Suppressor macrophage treated with lipopolysaccharide for 4 hours (primary cell): Measurements from ENCODE around the gene TRMT2B.
"Not testable (repeated sequence)": the region's sequence is repeated elsewhere in the genome, so short reads cannot be mapped to it uniquely, and the experiment has no call there.

Experiments used
- DNase-seq: peaks from one replicate; pipeline ENCODE4 v3.0.0-alpha.2; 2020

TRMT2B gene, protein sequence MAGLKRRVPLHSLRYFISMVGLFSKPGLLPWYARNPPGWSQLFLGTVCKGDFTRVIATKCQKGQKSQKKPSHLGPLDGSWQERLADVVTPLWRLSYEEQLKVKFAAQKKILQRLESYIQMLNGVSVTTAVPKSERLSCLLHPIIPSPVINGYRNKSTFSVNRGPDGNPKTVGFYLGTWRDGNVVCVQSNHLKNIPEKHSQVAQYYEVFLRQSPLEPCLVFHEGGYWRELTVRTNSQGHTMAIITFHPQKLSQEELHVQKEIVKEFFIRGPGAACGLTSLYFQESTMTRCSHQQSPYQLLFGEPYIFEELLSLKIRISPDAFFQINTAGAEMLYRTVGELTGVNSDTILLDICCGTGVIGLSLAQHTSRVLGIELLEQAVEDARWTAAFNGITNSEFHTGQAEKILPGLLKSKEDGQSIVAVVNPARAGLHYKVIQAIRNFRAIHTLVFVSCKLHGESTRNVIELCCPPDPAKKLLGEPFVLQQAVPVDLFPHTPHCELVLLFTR

DNA sequence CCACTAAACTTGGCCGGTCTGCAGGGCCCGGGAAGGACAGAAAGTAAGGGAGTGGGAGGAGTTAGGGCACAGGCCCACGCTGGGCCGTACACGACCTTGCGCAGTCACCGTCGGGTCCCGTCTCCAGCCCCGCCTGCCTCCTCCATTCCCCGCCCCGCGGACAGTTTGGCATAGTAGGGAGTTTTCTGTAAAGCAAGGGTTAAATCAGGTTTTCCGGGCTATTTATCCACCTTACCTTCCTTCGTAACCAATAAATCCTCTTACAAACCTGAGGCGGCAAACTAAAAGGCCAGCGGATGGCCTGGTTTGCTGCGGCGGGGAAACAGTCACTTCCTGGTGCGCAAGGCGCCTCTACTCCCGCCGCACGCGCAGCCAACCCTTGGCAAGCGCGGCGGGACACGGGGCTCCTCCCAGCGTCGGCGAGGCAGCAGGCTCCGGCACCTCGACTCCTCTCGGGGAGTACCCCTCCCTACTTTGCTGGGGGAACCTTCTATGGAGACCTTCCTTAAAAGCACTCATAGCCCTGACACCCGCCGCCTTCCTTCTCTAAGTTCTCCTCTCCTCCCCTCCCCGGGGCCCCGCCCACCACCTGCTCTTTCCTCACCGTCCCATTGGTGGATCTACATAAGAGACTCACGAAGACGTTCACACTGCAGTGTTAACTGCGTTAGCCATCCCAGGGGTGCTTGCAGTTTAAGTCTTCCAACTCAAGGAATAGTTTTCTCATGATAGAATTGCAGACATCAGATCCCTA is at the start of gene TRMT2B:
TSS of gene TRMT2B (minus strand) at position 563 of the 754 bp plus-strand sequence. CDS start 9,822 bp downstream, outside the sequence.
- peak; percentile 72 for DNase-seq

DNA sequence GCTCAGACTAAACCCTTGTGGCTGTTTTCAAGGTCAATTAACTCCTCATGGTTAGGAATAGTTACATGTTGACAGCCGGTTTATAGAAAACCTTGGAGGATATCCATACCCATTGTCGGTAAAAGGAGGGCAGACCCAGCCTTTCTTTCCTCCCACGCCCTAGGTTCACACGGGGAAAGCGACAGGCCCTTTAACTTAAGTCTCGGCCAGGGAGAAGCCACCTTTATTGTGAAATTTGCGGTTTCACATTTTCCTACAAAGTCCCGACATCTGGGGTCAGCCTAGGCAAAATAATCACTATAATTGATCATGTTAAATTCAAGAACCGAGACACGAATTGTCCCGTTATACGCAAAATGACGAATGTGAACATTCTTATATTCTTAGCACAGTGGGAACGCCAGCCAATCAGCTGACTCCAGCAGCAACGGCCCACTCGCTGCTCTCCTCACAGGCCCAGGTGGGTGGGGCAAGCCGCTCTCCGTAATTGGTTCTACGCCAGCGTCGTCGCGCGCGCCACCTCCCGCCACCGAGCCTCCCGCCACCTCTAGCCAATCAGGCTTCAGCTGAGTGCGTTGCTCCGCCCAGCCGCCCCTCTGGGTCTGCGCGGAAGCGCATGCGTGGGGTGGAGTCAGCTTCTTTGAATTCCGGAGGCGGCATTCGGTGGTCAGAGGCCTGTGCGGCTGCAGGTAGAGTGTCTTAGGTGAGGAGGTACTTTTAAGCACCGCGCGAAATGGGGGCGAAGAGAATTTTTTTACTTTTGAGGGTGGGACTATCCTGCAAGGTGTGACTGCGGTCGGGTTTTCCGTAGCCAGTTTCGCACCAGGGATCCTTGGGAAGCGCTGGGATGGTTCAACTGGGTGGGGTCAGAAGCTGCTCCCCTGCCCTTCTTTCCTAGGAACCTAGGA is 45.9 kb upstream of the TRMT2B start, which contains the start of gene CENPI:
TSS of gene CENPI (plus strand) at position 659 of the 908 bp plus-strand sequence. CDS start 2,867 bp downstream, outside the sequence.
- DNase-seq: peak; percentile 93

DNA sequence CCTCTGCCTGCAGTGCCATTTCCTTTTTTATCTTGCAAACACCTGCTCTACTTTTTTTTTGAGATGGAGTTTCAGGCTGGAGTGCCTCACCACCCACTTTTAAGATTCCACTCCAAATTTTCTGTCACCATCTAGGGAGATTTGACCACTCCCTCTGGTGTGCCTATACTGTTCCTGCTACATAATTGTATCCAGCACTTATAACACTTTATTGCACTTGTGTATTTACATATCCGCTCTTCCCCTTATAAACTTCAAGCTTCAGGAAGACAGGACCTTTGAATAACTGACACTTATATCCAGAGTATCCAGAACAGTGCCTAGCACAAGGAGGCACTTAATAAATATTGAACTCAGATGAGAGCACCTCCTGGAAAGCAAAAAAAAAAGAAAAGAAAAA is 39.9 kb upstream of the TRMT2B start:
- DNase-seq: no peak

DNA sequence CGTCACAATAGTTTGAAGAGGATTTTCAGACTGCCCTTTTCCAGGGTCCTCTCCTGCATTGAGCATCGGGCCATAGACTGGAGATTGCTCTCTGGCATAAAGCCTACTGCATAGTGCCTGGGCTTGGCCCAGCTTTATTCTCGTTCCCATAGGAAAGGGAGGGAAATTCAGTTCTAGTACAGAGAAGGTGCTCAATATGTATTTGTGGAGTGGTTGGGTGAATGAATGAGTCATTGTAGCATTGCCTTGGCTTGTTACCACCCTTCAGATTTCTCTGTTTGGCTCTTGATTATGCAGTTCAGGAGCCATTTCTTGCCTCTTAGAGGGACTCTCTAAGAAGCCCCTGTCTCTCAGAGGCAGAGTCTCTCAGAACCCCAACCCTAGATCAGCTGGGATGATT is 29.3 kb upstream of the TRMT2B start:
- DNase-seq: no peak

DNA sequence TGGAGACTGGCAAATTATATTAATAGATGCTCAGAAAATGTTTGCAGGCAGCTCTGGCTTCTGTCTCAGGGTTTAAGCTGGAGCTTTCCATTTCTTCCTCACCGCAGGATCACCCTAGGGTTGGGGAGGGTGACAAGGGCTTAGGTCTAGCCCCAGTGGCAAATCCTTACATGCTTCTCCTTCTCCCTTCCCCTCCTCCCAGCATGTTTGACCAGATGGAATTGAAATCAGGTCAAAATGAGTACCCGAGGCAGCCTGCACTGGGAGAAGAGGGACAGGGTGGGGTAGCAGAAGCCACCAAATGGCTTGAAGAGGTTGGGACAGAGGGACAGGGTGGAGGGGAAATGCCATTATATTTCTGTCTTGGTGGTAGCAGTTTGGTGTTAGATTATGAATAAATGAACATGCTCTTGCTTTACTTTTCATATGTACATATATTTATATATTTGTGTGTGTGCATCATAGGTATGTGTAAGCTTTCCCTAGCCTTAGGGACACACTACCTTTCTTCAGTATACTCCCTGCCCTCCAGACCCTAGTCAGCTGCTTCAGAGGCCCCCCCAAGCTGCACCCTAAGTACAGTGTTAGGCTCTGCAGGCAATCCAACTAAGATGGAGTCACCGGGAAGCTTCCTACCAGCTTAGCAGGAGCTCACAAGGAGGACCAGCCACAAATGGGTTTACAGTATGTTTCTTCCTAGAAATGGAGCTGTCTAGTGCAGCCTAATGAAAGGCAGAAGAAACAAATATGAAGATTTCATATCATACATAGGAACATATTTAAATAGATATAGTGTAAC is 28.6 kb upstream of the TRMT2B start:
- no peak for DNase-seq

DNA sequence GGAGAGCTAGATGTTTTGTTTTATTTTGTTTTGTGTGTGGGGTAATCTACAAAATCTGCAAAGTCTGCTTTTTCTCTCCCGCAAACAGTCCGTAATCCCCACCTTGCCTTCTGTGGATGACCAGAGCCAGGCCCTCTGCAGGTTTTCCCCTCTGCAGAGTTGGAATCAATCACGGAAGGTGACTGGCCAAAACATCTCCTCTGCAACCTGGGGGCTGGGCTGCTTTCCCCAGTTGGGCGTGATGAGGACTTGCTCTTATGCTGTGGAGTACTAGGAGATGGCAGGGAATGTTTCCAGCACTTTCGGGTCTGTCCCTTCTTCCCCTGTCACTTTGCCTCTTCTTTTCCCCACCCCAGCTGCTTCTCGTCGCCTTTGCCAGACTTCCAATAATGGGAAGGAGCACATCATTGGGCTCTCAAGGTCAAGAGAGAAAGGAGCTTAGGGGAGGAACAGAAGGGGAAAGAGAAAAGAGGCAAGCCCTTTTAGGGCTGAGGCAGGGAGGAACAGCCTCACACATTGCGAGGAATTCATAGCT is 27.9 kb upstream of the TRMT2B start:
- no peak for DNase-seq

DNA sequence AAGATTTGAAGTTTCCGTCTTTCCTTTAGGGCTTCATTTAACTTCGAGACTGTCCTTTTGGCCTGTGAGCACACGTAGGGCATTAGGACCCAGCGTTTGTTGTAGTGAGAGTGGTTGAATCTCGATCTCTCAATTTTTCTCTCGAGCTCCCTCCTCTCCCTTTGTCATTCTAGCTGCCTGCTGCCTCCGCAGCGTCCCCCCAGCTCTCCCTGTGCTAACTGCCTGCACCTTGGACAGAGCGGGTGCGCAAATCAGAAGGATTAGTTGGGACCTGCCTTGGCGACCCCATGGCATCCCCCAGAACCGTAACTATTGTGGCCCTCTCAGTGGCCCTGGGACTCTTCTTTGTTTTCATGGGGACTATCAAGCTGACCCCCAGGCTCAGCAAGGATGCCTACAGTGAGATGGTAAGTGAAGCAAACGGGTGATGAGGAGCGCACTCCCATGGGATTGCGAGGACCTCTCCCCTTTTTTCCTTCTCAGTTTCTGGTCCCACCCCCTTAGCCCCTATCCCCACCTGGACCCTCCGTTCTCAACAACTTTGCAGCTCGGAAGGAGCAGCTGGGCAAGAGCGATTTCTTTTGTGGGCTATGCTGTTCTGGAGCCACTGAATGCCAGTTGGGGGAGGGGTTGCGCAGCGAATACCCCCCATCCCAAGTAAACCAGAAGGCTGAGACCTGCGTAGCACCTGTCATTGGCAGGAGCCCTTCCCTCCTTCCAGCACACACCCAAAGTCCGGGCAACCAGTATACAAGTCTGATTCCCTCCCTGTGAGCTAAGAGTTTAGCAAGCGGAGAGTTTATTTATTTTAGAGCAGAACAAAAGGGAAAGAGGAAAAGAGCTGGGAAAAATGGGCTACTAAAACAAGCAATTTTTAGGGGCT is 27.0 kb upstream of the TRMT2B start, which contains the start of gene TMEM35A:
TSS of gene TMEM35A (plus strand) at position 164 of the 883 bp plus-strand sequence. CDS start at position 288, 124 bp downstream.
- no peak for DNase-seq

DNA sequence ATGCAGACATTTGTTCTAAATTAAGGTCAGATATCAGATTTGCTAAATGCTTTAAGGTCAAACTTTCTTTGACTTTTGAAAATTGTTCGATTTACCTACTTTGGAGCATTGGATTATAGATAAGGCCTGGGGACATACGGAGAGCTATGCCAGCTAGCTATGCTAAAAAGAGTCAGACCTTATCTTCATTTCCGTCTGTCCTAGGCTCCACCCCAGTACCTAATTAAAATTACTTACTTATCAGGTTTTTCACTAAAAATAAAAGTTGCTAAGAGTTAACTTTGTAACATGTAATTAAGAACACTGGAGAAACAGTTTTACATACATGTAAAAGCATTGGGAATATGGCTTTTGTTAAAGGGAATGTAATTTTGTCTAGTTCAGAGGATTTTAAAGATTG is 19.7 kb upstream of the TRMT2B start:
- no peak for DNase-seq

DNA sequence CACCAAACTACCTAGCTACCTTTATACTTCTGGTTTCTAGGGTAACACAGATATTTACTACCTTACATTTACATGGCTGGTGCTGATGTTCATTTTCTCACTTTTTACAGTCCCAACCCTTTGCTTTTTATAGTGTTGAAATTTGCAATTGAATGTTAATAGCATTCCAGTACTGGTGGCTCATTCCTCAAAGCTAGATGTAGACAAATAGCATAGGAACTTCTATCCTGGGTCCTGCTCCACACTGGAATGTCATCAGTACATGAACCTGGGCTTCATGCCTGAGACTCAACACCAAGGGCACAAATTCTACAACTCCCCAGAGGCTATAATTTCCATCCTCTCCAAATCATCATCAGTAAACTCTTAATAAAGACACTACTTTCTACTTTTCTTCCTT is 10.3 kb upstream of the TRMT2B start:
- DNase-seq: no peak

DNA sequence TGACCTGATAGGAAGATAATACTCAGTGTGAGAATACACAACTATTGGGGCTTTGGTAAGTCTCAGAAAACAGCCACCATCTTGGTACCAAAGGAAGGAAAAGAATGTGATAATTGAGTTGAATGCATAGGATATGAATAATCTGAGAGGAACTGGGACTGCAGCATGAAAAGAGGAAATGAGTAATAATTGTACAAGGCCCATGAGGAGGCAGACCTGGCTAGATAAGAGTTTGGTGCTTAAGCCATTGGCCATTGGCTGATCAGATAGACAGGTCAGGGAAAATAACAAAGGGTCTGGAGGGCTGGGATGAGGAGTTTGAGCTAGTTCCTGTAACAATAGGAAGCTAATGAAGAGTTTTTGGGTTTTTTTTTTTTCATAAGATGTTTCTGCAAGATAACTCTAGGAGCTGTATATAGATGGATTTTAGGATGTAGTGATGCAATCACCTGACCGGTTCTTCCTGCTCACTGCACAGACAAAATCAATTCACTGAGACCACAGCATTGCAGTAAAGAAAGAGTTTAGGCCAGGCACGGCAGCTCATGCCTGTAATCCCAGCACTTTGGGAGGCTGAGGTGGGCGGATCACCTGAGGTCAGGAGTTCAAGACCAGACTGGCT is 5.3 kb upstream of the TRMT2B start:
- peak; percentile 20 for DNase-seq

DNA sequence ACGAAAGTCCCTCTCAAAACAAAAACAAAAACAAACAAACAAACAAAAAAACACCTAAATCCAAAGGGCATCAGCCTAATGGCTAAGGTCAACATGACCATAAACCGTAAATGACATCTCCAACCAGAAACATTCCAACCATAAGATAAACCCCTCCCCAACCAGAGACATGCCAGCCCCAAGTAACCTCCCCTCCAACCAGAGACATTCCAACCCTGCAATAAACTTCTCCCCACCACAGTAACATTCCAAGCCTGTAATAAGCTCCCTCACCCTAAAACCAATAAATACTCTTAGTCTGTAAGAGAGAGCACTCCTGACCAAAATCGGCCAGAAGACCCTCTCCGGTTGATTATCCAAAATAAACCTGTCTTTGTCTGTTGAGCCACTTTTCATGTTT is 4.6 kb upstream of the TRMT2B start:
- not testable (repeated sequence) for DNase-seq

DNA sequence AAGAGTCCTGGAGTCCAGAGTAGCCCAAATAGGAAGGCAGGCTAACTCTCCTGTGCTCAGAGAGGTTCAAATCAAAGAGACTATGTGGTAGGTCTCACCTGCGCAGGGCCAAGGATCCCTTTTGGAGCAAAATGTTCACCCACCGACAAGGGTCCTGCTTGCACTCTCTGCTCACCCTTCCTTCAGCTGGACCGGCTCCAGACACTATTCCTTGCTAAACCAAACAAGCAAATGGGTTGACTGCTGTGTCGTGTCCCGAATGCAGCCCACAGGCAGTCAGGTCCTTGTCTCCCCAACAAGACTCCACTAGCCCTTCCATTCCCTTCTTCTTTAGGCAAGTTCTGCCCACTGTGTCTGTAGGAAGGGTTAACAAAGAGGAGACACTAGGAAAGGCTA is 760 bp downstream of the TRMT2B start:
- no peak for DNase-seq

DNA sequence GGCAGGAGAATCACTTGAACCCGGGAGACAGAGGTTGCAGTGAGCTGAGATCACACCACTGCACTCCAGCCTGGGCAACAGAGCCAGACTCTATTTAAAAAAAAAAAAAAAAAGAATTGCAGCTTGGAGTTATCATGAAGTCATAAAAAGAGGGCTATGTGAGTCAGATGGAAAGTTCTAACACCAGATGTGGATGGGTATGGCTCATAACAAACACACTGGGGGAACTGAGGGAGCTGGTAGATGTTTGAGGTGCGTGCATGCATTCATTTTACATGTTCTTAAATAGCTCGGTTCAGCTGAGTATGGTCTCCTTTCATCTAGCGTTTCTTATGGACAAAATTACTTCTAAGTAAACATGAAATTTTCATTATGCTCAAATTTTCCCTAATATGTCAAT is 11.7 kb downstream of the TRMT2B start:
- no peak for DNase-seq

DNA sequence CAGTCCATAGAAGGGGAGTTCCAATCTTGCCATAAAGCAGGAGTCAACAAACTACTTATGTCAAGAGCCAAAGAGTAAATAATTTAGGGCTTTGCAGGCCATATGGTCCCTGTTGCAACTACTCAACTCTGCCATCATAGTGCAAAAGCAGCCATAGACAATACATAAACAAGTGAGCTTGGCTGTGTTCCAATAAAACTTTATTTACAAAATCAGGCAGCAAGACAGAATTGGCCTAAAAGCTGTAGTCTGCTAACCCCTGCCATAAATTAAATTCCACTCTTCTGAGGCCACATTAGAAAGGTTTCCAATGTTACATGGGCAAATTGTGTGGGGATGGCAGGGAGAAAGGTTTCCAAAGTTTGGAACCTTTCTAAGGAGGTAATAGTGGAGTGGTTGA is 14.7 kb downstream of the TRMT2B start:
- no peak for DNase-seq

DNA sequence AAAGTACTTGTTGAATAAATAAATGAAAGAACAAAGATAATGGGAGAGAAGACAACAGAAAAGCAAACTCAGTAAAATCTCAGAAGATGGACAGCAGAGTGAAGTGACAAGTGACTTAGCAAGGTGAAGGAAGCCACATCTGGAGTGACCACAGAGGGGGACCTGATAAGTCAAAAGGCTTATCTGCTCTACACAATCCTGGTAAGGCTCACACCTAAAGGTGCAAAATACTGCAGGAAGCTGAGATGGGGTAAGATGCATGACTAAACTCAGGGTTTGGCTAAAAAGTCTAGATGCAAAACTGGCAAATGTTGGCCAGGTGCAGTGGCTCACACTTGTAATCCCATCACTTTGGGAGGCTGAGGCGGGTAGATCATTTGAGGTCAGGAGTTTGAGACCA is 22.2 kb downstream of the TRMT2B start:
- DNase-seq: no peak

DNA sequence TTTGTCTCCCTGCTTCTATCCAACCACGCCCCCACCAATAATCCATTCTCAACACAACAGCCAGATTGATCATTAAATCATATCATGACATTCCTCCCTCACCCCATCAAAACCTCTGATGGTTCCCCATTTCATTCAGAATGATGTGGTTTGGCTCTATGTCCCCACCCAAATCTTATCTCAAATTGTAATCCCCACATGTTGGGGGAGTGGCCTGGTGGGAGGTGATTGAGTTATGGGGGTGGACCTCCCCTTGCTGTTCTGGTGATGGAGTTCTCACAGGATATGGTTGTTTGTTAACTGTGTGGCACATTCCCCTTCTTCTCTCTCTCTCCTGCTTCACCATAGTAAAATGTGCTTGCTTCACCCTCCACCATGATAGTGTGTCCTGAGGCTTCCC is 23.3 kb downstream of the TRMT2B start:
- no peak for DNase-seq

DNA sequence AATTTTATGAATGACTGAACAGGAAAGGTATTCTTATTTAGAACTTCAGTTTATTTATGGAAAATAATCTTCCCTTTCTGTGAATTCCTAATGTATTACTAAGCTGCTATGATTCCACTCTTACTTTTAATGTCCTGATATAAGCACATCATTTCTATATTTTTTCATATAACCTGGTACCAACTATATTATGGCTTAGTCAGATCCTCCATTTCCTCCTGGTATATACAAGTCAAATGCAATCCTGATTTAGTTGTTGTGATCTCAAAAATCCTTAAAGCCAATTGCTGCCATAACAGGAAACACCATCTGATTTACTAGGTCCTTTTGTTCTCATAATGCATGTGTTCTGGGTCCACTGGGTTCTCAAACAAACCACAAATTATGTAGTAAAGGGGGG is 26.8 kb downstream of the TRMT2B start:
- DNase-seq: no peak

DNA sequence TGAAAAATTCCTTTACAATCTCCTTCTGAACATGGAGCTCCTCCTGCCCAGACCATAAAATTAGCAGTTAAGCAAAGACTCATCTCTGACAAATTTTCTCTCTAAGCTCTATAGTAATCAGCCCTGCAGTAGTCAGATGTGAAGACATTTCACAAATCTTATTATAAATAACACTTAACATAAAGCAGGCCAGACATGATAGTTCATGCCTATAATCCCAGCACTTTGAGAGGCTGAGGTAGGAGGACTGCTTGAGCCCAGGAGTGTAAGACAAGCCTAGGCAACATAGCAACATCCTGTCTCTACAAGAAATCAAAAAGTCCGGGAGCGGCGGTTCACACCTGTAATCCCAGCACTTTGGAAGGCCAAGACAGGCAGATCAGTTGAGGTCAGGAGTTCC is 29.9 kb downstream of the TRMT2B start:
- no peak for DNase-seq

DNA sequence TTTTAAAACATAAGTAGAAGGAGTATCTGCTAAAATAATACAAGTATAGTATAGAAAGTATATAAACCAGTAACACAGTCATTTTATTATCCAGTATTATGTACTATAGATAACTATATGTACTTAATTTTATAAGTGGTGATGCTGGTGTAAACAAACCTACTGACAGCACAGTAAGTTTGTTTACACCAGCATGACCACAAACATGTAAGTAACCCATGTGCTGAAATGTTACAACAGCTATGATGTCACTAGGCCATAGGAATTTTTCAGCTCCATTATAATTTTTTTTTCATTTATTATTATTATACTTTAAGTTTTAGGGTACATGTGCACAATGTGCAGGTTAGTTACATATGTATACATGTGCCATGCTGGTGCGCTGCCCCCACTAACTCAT is 39.9 kb downstream of the TRMT2B start:
- not testable (repeated sequence) for DNase-seq

DNA sequence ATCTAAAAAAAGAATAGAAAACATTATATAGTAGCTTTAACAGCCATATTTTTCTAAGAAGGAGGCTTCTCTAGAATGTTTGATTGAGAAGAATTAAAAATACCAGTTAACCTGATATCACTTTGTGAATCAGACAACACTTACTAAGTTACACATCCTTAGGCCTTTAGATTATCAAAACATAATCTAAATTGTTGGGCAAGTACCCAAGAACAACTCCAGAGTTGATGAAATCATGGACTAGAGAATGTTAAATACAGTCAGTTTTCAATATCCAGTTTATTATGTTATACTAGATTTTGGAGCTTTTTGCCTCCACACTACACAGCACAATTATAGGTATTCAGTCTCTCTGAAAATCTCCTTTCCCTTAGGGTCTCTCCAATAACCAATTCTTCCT is 42.8 kb downstream of the TRMT2B start:
- no peak for DNase-seq
